Naive thymus-derived CD4-positive, alpha-beta T cell (primary cell): Measurements from ENCODE around the gene PRPF38B. TPM values are rescaled to one million over a fixed set of nuclear protein-coding genes. Genes with fewer than 3 reads are reported as not detected.
"Not testable (repeated sequence)": the region's sequence is repeated elsewhere in the genome, so short reads cannot be mapped to it uniquely, and the experiment has no call there.

Experiments
- ATAC-seq: fragments of 150-1000 bp; cut with Tn5 transposase; 2 replicates; pipeline ENCODE4 v1.10.0; 2021; ENCODE audit warnings: mild to moderate bottlenecking, moderate library complexity
- CTCF ChIA-PET: fragments of 350-600 bp; sonication (Branson Sonifier 250); formaldehyde crosslinking; loops from one replicate; lab custom pipeline; 2021; ENCODE audit warnings: antibody characterized with exemption; lab: Charles Lee
- POLR2A ChIA-PET: fragments of 350-600 bp; sonication (Branson Sonifier 250); formaldehyde crosslinking; loops from one replicate; lab custom pipeline; 2021; ENCODE audit warnings: antibody characterized with exemption, inconsistent platforms; lab: Charles Lee
- DNase-seq, 9 donors: peaks; one replicate each; pipeline versions ENCODE4 v3.0.0 to v3.0.0-alpha.2; 2020 to 2022; ENCODE audit warnings: mixed read lengths in 1 of 9
- H3K27ac ChIP-seq: one replicate; pipeline ENCODE4 v1.7.0; 2013; ENCODE audit warnings: mild to moderate bottlenecking, low read depth, low read length, moderate library complexity
- H3K27me3 ChIP-seq, 2 donors: one replicate each; pipeline ENCODE4 v1.7.0; 2013; ENCODE audit warnings: low read length in 2 of 2, mild to moderate bottlenecking in 2 of 2, moderate library complexity in 2 of 2; ENCODE audit not compliant: control insufficient read depth in 2 of 2, insufficient read depth in 2 of 2
- H3K36me3 ChIP-seq, 3 experiments: 1 replicate in 2 of 3; 2 replicates in 1 of 3; pipeline ENCODE4 v1.7.0; 2013; ENCODE audit warnings: low read length in 3 of 3, mild to moderate bottlenecking in 3 of 3, moderate library complexity in 1 of 3; ENCODE audit not compliant: insufficient read depth in 3 of 3, control insufficient read depth in 2 of 3
- H3K4me1 ChIP-seq, 2 donors: one replicate each; pipeline ENCODE4 v1.7.0; 2013; ENCODE audit warnings: low read length in 2 of 2, mild to moderate bottlenecking in 2 of 2, moderate library complexity in 1 of 2; ENCODE audit not compliant: control insufficient read depth in 2 of 2, insufficient read depth in 2 of 2
- H3K4me3 ChIP-seq: 2 replicates; pipeline ENCODE4 v1.7.0; 2013; ENCODE audit warnings: mild to moderate bottlenecking, low read length
- H3K9me3 ChIP-seq, 3 experiments: 1 replicate in 2 of 3; 2 replicates in 1 of 3; pipeline ENCODE4 v1.7.0; 2013; ENCODE audit warnings: low read length in 3 of 3; ENCODE audit not compliant: control insufficient read depth in 2 of 3
- H3K27ac Mint-ChIP-seq, 9 donors: one replicate each; pipeline ENCODE4 v1.8.0; 2020 to 2022; ENCODE audit warnings: mixed read lengths in 9 of 9, mild to moderate bottlenecking in 8 of 9, moderate library complexity in 5 of 9, inconsistent platforms in 2 of 9
- H3K27me3 Mint-ChIP-seq, 5 donors: one replicate each; pipeline ENCODE4 v1.8.0; 2021 to 2022; ENCODE audit warnings: mixed read lengths in 5 of 5, mild to moderate bottlenecking in 1 of 5
- H3K36me3 Mint-ChIP-seq, 5 donors: one replicate each; pipeline ENCODE4 v1.8.0; 2020 to 2022; ENCODE audit warnings: mixed read lengths in 5 of 5, mild to moderate bottlenecking in 3 of 5, inconsistent platforms in 1 of 5
- H3K4me1 Mint-ChIP-seq, 7 donors: one replicate each; pipeline ENCODE4 v1.8.0; 2020 to 2022; ENCODE audit warnings: mixed read lengths in 7 of 7, mild to moderate bottlenecking in 3 of 7, inconsistent platforms in 1 of 7
- H3K4me3 Mint-ChIP-seq, 10 donors: one replicate each; pipeline ENCODE4 v1.8.0; 2020 to 2022; ENCODE audit warnings: mild to moderate bottlenecking in 10 of 10, mixed read lengths in 10 of 10, moderate library complexity in 6 of 10, inconsistent platforms in 2 of 10
- H3K9me3 Mint-ChIP-seq, 11 donors: one replicate each; pipeline ENCODE4 v1.8.0; 2020 to 2022; ENCODE audit warnings: mixed read lengths in 11 of 11, mild to moderate bottlenecking in 4 of 11, inconsistent platforms in 1 of 11, moderate library complexity in 1 of 11
- intact Hi-C, 2 donors: fragments of 100-400 bp; cut with micrococcal nuclease; formaldehyde crosslinking; loops; one replicate each; pipeline ENCODE4 v1.15.1; 2023
- polyA plus RNA-seq, 2 donors: library from polyadenylated mRNA; unstranded; fragments of 300-500 nt; fragmentation: Illumina TruSeq; gene quantifications; one replicate each; pipeline ENCODE4 v1.2.3, GENCODE V29; 2021
- total RNA-seq, 6 experiments: library from RNA in 5 of 6; stranded (reverse) in 5 of 6; gene quantifications; 1 replicate in 5 of 6; 2 replicates in 1 of 6; pipeline ENCODE4 v1.2.3 and lab custom pipeline; 2021 to 2026

Gene PRPF38B
- total and polyA plus RNA-seq, 7 experiments from 2014 or later, result 21.6 to 136 (median 110) TPM

- Mint-ChIP-seq H3K36me3 (peaks cover 19 to 49% (median 36%) of the 10 kb centered on the region in 5 donors), H3K9me3 (no peaks in the 10 kb centered on the region), H3K27me3 (peaks cover 0 to 2% (median 0%) of the 10 kb centered on the region in 5 donors), H3K27ac (peak overlapping the region; percentile 87 to 93 (median 90)), H3K4me1 (peaks cover 24 to 89% (median 68%) of the 10 kb centered on the region in 7 donors), H3K4me3 (peak overlapping the region; percentile 63 to 85 (median 78))
- Histone ChIP-seq H3K4me1 (peaks cover 14 to 46% of the 10 kb centered on the region in 2 donors), H3K4me3 (no peak overlapping the region), H3K36me3 (peaks cover 36 to 50% (median 37%) of the 10 kb centered on the region in 3 experiments), H3K27ac (peak overlapping the region; percentile 67), H3K27me3 (no peaks in the 10 kb centered on the region), H3K9me3 (no peaks in the 10 kb centered on the region)
- ATAC-seq (no peak), DNase-seq (no peak)
- intact Hi-C loops, result loop anchor here in 1 of 2 donors (10.0 kb wide), 1 partner anchor 515 kb away; the partner anchor contains the start of gene SARS1
- CTCF ChIA-PET, result no interaction called here
- POLR2A ChIA-PET, result no interaction called here
These were observed 7.5 kb downstream of the PRPF38B start for GRCh38 chr1:108699375-108700332.

DNA sequence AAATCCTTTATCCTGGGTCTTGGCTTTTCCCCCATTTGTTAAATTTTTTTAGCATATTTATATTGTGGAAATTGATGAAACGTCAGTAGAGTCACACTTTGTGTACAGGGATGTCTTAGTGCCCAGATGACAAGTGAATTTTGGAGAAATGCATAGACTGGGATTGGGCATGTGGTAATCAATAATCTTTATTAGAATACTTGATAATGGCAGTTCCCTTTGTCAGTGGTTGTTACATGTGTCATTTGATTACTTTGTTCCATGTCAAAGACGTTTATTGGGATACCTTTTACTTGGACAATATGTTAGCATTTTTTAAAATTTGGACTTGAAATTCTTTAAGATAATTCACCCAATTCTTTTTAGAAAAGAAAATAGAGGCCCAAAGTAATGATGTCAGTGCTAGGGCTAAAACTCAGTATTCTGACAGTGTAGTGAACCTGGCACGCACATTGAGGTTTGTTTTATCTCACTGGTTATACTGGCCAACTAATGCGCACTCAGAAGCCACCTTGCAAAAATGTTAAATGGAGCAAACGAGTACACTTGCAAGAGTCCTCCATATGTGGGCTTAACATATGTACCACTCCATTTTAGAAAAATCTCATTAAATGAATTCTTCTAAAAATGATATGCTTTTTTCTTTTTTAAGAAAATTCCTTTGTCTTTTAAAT lies 9.2 kb downstream of the PRPF38B start:
- CTCF ChIA-PET, result interaction anchor here (1.5 kb wide), 1 partner anchor 9 kb away, joined by 5 read pairs; the partner anchor contains the start of gene PRPF38B
- Histone ChIP-seq H3K27me3 (no peaks in the 10 kb centered on the region), H3K9me3 (no peaks in the 10 kb centered on the region), H3K27ac (peak overlapping the region; percentile 67), H3K36me3 (peaks cover 32 to 41% (median 36%) of the 10 kb centered on the region in 3 experiments), H3K4me1 (peaks cover 18 to 45% of the 10 kb centered on the region in 2 donors), H3K4me3 (no peak overlapping the region)
- ATAC-seq (no peak), DNase-seq (no peak)
- H3K9me3 Mint-ChIP-seq, result no peaks in the 10 kb centered on the region
- H3K27me3 Mint-ChIP-seq, result peaks cover 0 to 5% (median 0%) of the 10 kb centered on the region in 5 donors
- H3K4me3 Mint-ChIP-seq, result peak overlapping the region in 2 of 10 donors; percentile 4 to 82
- intact Hi-C loops, result no loop called here
- H3K36me3 Mint-ChIP-seq, result peaks cover 19 to 47% (median 31%) of the 10 kb centered on the region in 5 donors
- POLR2A ChIA-PET, result interaction anchor here (1.0 to 10.2 kb wide), 2 partner anchors 8 to 9 kb away, joined by 5 to 144 read pairs; partner anchors contain the start of gene PRPF38B
- peaks cover 19 to 89% (median 69%) of the 10 kb centered on the region in 7 donors for H3K4me1 Mint-ChIP-seq
- H3K27ac Mint-ChIP-seq, result peak overlapping the region in 6 of 9 donors; percentile 25 to 90 (median 64)

- POLR2A ChIA-PET, result interaction anchor here (10.2 kb wide), 1 partner anchor 9 kb away, joined by 144 read pairs; the partner anchor contains the start of gene PRPF38B
- CTCF ChIA-PET, result interaction anchor here (1.5 kb wide), 1 partner anchor 10 kb away, joined by 5 read pairs; the partner anchor contains the start of gene PRPF38B
- H3K4me3 ChIP-seq, H3K27me3 Mint-ChIP-seq, H3K27me3 ChIP-seq, ATAC-seq, intact Hi-C loops, H3K9me3 Mint-ChIP-seq, H3K9me3 ChIP-seq, DNase-seq: not testable (repeated sequence)
- Mint-ChIP-seq H3K27ac (peak overlapping the region in 8 of 9 donors; percentile 34 to 90 (median 70)), H3K4me1 (peaks cover 15 to 81% (median 61%) of the 10 kb centered on the region in 7 donors), H3K36me3 (peaks cover 19 to 41% (median 31%) of the 10 kb centered on the region in 5 donors), H3K4me3 (peak overlapping the region in 1 of 10 donors; percentile 55)
- Histone ChIP-seq H3K36me3 (peaks cover 24 to 33% (median 30%) of the 10 kb centered on the region in 3 experiments), H3K4me1 (peaks cover 18 to 38% of the 10 kb centered on the region in 2 donors), H3K27ac (peak overlapping the region; percentile 28)
These were observed 10.0 kb downstream of the PRPF38B start for GRCh38 chr1:108702109-108702508.

GRCh38 chr1:108703939-108704338 lies 11.8 kb downstream of the PRPF38B start:
- H3K27me3 Mint-ChIP-seq, result peaks cover 0 to 5% (median 0%) of the 10 kb centered on the region in 5 donors
- Histone ChIP-seq H3K27me3 (no peaks in the 10 kb centered on the region), H3K4me3 (no peak overlapping the region), H3K4me1 (peaks cover 22 to 28% of the 10 kb centered on the region in 2 donors), H3K27ac (peak overlapping the region; percentile 66), H3K36me3 (peaks cover 11 to 16% (median 15%) of the 10 kb centered on the region in 3 experiments), H3K9me3 (no peaks in the 10 kb centered on the region)
- H3K36me3 Mint-ChIP-seq, result peaks cover 12 to 27% (median 16%) of the 10 kb centered on the region in 5 donors
- CTCF ChIA-PET, result interaction anchor here (1.3 kb wide), 1 partner anchor 10 kb away, joined by 4 read pairs; no protein-coding TSS in a partner anchor
- peak; percentile 68 for ATAC-seq
- H3K27ac Mint-ChIP-seq, result peak overlapping the region; percentile 68 to 95 (median 90)
- peaks cover 17 to 76% (median 51%) of the 10 kb centered on the region in 7 donors for H3K4me1 Mint-ChIP-seq
- intact Hi-C loops, result loop anchor here in 1 of 2 donors (1.0 kb wide), 1 partner anchor 12 kb away; the partner anchor contains the start of gene PRPF38B
- peak in 7 of 9 donors; percentile 32 to 58 (median 42) for DNase-seq
- POLR2A ChIA-PET, result interaction anchor here (1.1 to 10.2 kb wide), 5 partner anchors 11 to 60 kb away, joined by 3 to 144 read pairs (median 7); partner anchors contain the start of genes HENMT1 and PRPF38B
- peaks cover 0 to 3% (median 0%) of the 10 kb centered on the region in 11 donors for H3K9me3 Mint-ChIP-seq
- peak overlapping the region in 8 of 10 donors; percentile 49 to 78 (median 72) for H3K4me3 Mint-ChIP-seq

DNA sequence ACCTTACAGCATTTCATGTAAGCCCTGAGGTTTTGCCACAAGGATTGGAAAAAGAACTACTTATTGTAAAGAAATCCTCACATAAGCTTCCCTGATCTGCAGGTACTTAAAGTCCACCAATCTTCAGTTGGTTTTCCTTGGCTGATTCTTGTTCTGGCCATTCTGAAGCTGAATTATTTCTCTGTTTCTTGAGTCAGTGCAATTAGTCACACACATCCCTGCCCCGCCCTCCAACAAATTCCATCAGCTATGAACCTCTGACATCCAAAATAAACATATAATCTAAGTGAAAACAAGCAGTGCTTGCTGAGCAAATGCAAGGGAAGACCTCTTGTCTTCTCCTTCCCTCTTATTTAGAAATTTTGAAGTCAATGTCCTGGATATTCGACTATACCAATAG lies 12.4 kb downstream of the PRPF38B start:
- ATAC-seq (no peak), DNase-seq (no peak)
- H3K4me3 ChIP-seq, result no peak overlapping the region
- peak overlapping the region; percentile 68 to 95 (median 90) for H3K27ac Mint-ChIP-seq
- H3K4me3 Mint-ChIP-seq, result peak overlapping the region in 6 of 10 donors; percentile 5 to 78 (median 56)
- peaks cover 13 to 76% (median 51%) of the 10 kb centered on the region in 7 donors for H3K4me1 Mint-ChIP-seq
- no peaks in the 10 kb centered on the region for H3K9me3 ChIP-seq
- ChIA-PET POLR2A (interaction anchor here (0.9 to 10.2 kb wide), 6 partner anchors 11 to 61 kb away, joined by 3 to 144 read pairs (median 4); partner anchors contain the start of genes HENMT1 and PRPF38B), CTCF (interaction anchor here (1.1 to 1.3 kb wide), 2 partner anchors 10 to 12 kb away, joined by 3 to 4 read pairs; partner anchors contain the start of gene PRPF38B)
- no peaks in the 10 kb centered on the region for H3K27me3 ChIP-seq
- H3K4me1 ChIP-seq, result peaks cover 22 to 28% of the 10 kb centered on the region in 2 donors
- peaks cover 6 to 22% (median 10%) of the 10 kb centered on the region in 5 donors for H3K36me3 Mint-ChIP-seq
- intact Hi-C loops, result no loop called here
- H3K36me3 ChIP-seq, result peaks cover 5 to 10% (median 9%) of the 10 kb centered on the region in 3 experiments
- peak overlapping the region; percentile 66 for H3K27ac ChIP-seq
- peaks cover 0 to 3% (median 0%) of the 10 kb centered on the region in 11 donors for H3K9me3 Mint-ChIP-seq
- peaks cover 0 to 5% (median 0%) of the 10 kb centered on the region in 5 donors for H3K27me3 Mint-ChIP-seq
